ENCODE results near the gene INPP5A. TPM values are rescaled to one million over a fixed set of nuclear protein-coding genes. Genes with fewer than 3 reads are reported as not detected.
A peak's percentile ranks its signal among the peaks of the same experiment; 100 is the strongest.

Gene INPP5A
- total and polyA plus RNA-seq, 2 of the 13 experiments (the other 11 are each of a cell fraction or from before 2014, with no cell fraction given): 17.5 to 37.9 TPM

- TF ChIP-seq E2F2 (CRISPR knock-in tag; IDR thresholded peaks at IDR 0.05; ENCODE audit: borderline replicate concordance) (no peak), ZNF709 (CRISPR knock-in tag; IDR thresholded peaks at IDR 0.05) (no peak), ATF7 (IDR thresholded peaks at IDR 0.05) (0 out of 2 replicates have a peak, but pooled peaks have one; percentile 40), ATF7 (CRISPR knock-in tag; IDR thresholded peaks at IDR 0.05) (no peak), GABPA (IDR thresholded peaks at IDR 0.05; ENCODE audit: low read depth, low read length) (no peak), GABPA (CRISPR knock-in tag; IDR thresholded peaks at IDR 0.05; ENCODE audit: low read depth) (no peak), ZNF143 (CRISPR knock-in tag; IDR thresholded peaks at IDR 0.05) (no peak)
These were observed 4.0 kb downstream of the INPP5A start (continued) for GRCh38 chr10:132541601-132542011.

- H3K36me3 ChIP-seq (replicated peaks in 1 of 2; ENCODE audit: control insufficient read depth in 1 of 2, insufficient read depth in 2 of 2, low read length in 2 of 2): no peaks in the 10 kb centered on the region
- H2AFZ ChIP-seq (ENCODE audit: low read length): no peak overlapping the region
- peak; percentile 75 for TF ChIP-seq MAFF (IDR thresholded peaks at IDR 0.05; ENCODE audit: low read depth, low read length)
- TF ChIP-seq ZNF839 (CRISPR knock-in tag; IDR thresholded peaks at IDR 0.05; ENCODE audit: borderline replicate concordance): no peak
- TF ChIP-seq ZMYM3 (CRISPR knock-in tag; IDR thresholded peaks at IDR 0.05): no peak
- TF ChIP-seq ZNF513 (CRISPR knock-in tag; conservative IDR thresholded peaks at IDR 0.05): no peak
- no peak for TF ChIP-seq HNRNPL (IDR thresholded peaks at IDR 0.05; ENCODE audit: low read depth, low read length)
- no peak for TF ChIP-seq FOXA1 (IDR thresholded peaks at IDR 0.05)
- TF ChIP-seq FOXA1 (CRISPR knock-in tag; IDR thresholded peaks at IDR 0.05): no peak
- no peak for TF ChIP-seq NCOA5 (CRISPR knock-in tag; IDR thresholded peaks at IDR 0.05)
- TF ChIP-seq ZNF879 (CRISPR knock-in tag; IDR thresholded peaks at IDR 0.05): no peak
- peak; percentile 85 for TF ChIP-seq MAFK (conservative IDR thresholded peaks at IDR 0.05 in 1 of 2, IDR thresholded peaks at IDR 0.05 in 1 of 2; ENCODE audit: low read length in 2 of 2)
- ATAC-seq: no peak
- H4K20me1 ChIP-seq (ENCODE audit: insufficient read depth, low read length): 0 out of 2 replicates have a peak, but pooled peaks cover 5% of the 10 kb centered on the region
- no TSS peak for BruUV-seq (replicated peaks)
- H3K9ac ChIP-seq (ENCODE audit: insufficient read depth, low read depth, low read length): no peak overlapping the region
- ChIA-PET CTCF (ENCODE audit: low intra/inter-chr PET ratio, low total read pairs) (no interaction called here), POLR2A (interaction anchor here (1.3 kb wide), 1 partner anchor 24 kb away, joined by 4 read pairs; no protein-coding TSS in a partner anchor)
- WGBS (ENCODE audit: low lambda C conversion rate): 96% methylated on average over 15 of the region's 19 CpGs
- H3K9me3 ChIP-seq (ENCODE audit: low read length): no peaks in the 10 kb centered on the region
- no peak for DNase-seq (ENCODE audit: low spot score)
- no peak overlapping the region for H3K4me2 ChIP-seq (ENCODE audit: low read depth, low read length)
- intact Hi-C loops (cut with micrococcal nuclease; ENCODE audit: unreplicated experiment) (no loop called here), in situ Hi-C loops (cut with HindIII; ENCODE audit: extremely low pct_ligation_motif_present, low pct_unique_long_range_greater_than_20kb) (no loop called here)
- no peak overlapping the region for H3K27ac ChIP-seq (ENCODE audit: extremely low read length, insufficient read depth, low read length)
- H3K4me3 ChIP-seq (replicated peaks in 1 of 3; ENCODE audit: insufficient read depth in 1 of 3, low read depth in 2 of 3, low read length in 3 of 3): no peak overlapping the region
- no peak for FAIRE-seq
- H3K27me3 ChIP-seq (ENCODE audit: control insufficient read depth in 1 of 2, insufficient read depth in 2 of 2, low read length in 2 of 2): no peaks in the 10 kb centered on the region
- peaks cover 68% of the 10 kb centered on the region for H3K79me2 ChIP-seq (ENCODE audit: insufficient read depth, low read length)
- H3K4me1 ChIP-seq (ENCODE audit: insufficient read depth, low read length): peaks cover 53% of the 10 kb centered on the region
These were observed 4.6 kb downstream of the INPP5A start for GRCh38 chr10:132542086-132542775.

Measured in HepG2 (cell line).